IMR-90 (cell line): ENCODE data around the gene FOXI3. TPM values are rescaled to one million over a fixed set of nuclear protein-coding genes. Genes with fewer than 3 reads are reported as not detected.

Experiments used
- ATAC-seq: fragments of 200-7000 bp; cut with Tn5 transposase; 2 replicates; pipeline ENCODE4 v1.9.1; 2020; ENCODE audit warnings: low read depth, mild to moderate bottlenecking, moderate library complexity
- BruUV-seq: library from RNA; stranded (reverse); fragments of 400-500 nt; replicated peaks from 2 replicates; lab custom pipeline; 2021; lab: Mats Ljungman, UMichigan
- CTCF ChIA-PET: fragments of 300-600 bp; formaldehyde crosslinking; extraction: SDS; loops from one replicate; lab custom pipeline; 2021; ENCODE audit warnings: antibody characterized with exemption; lab: Yijun Ruan, JAX
- POLR2A ChIA-PET: fragments of 300-600 bp; sonication (Branson Sonifier 250); formaldehyde crosslinking; loops from one replicate; lab custom pipeline; 2022; ENCODE audit warnings: antibody characterized with exemption; ENCODE audit not compliant: unreplicated experiment; lab: Charles Lee
- DNase-seq: peaks from one replicate; pipeline ENCODE4 v3.0.0; 2013
- H2AFZ ChIP-seq: replicated peaks from 2 replicates; pipeline ENCODE3; 2013; ENCODE audit warnings: low read length, mild to moderate bottlenecking; ENCODE audit not compliant: poor library complexity
- H2AK5ac ChIP-seq: 2 replicates; pipeline ENCODE4 v1.6.1; 2013; ENCODE audit warnings: low read depth, low read length, inconsistent platforms
- H2AK9ac ChIP-seq: replicated peaks from 2 replicates; pipeline ENCODE3; 2013; ENCODE audit warnings: mild to moderate bottlenecking, low read depth, low read length, moderate library complexity; ENCODE audit not compliant: poor library complexity
- H2BK120ac ChIP-seq: 2 replicates; pipeline ENCODE4 v1.6.1; 2013; ENCODE audit warnings: low read depth, low read length, inconsistent platforms
- H2BK15ac ChIP-seq: 3 replicates; pipeline ENCODE4 v1.6.1; 2013; ENCODE audit warnings: low read depth, low read length, inconsistent platforms
- H2BK20ac ChIP-seq: 2 replicates; pipeline ENCODE4 v1.6.1; 2013; ENCODE audit warnings: low read depth, mild to moderate bottlenecking, inconsistent platforms, low read length, moderate library complexity
- H2BK5ac ChIP-seq: 2 replicates; pipeline ENCODE4 v1.6.1; 2013; ENCODE audit warnings: mild to moderate bottlenecking, low read depth, low read length, inconsistent platforms; ENCODE audit not compliant: poor library complexity, severe bottlenecking
- H3K14ac ChIP-seq: replicated peaks from 2 replicates; pipeline ENCODE4 v1.6.1; 2013; ENCODE audit warnings: low read depth, low read length, inconsistent platforms
- H3K18ac ChIP-seq: 2 replicates; pipeline ENCODE4 v1.6.1; 2013; ENCODE audit warnings: low read depth, low read length, control low read depth
- H3K23ac ChIP-seq: 2 replicates; pipeline ENCODE4 v1.6.1; 2013; ENCODE audit warnings: low read depth, low read length, inconsistent platforms
- H3K27ac ChIP-seq: 2 replicates; pipeline ENCODE4 v1.5.1; 2013; ENCODE audit warnings: mild to moderate bottlenecking, control low read depth, low read length; ENCODE audit not compliant: insufficient read depth
- H3K27me3 ChIP-seq: 2 replicates; pipeline ENCODE4 v1.6.1; 2013; ENCODE audit warnings: low read length; ENCODE audit not compliant: control insufficient read depth, insufficient read depth
- H3K36me3 ChIP-seq: 2 replicates; pipeline ENCODE4 v1.6.1; 2013; ENCODE audit warnings: low read length, mixed read lengths; ENCODE audit not compliant: control insufficient read depth, insufficient read depth
- H3K4ac ChIP-seq: 2 replicates; pipeline ENCODE4 v1.6.1; 2013; ENCODE audit warnings: low read depth, low read length, inconsistent platforms
- H3K4me1 ChIP-seq: 2 replicates; pipeline ENCODE4 v1.6.1; 2013; ENCODE audit warnings: low read length, mixed read lengths; ENCODE audit not compliant: control insufficient read depth, insufficient read depth
- H3K4me2 ChIP-seq: 2 replicates; pipeline ENCODE4 v1.6.1; 2013; ENCODE audit warnings: low read depth, mild to moderate bottlenecking, control low read depth, low read length, moderate library complexity
- H3K4me3 ChIP-seq: 2 replicates; pipeline ENCODE4 v1.5.1; 2013; ENCODE audit warnings: low read depth, mild to moderate bottlenecking, control low read depth, low read length, moderate library complexity; ENCODE audit not compliant: insufficient read depth
- H3K56ac ChIP-seq: 2 replicates; pipeline ENCODE4 v1.6.1; 2013; ENCODE audit warnings: low read length, inconsistent platforms; ENCODE audit not compliant: insufficient read depth; ENCODE audit errors: extremely low read depth
- H3K79me1 ChIP-seq, 2 experiments: 2 replicates each; pipeline ENCODE4 v1.6.1; 2013; ENCODE audit warnings: low read length in 2 of 2, inconsistent platforms in 1 of 2, low read depth in 1 of 2
- H3K9ac ChIP-seq: 2 replicates; pipeline ENCODE4 v1.6.1; 2013; ENCODE audit warnings: low read depth, low read length, control low read depth
- H3K9me1 ChIP-seq: 2 replicates; pipeline ENCODE4 v1.6.1; 2013; ENCODE audit warnings: low read length, inconsistent platforms; ENCODE audit not compliant: insufficient read depth
- H3K9me3 ChIP-seq: 2 replicates; pipeline ENCODE4 v1.6.1; 2013; ENCODE audit warnings: low read length; ENCODE audit not compliant: control insufficient read depth, insufficient read depth
- H4K20me1 ChIP-seq: 2 replicates; pipeline ENCODE4 v1.6.1; 2013; ENCODE audit warnings: low read length, inconsistent platforms; ENCODE audit not compliant: insufficient read depth
- H4K5ac ChIP-seq: 2 replicates; pipeline ENCODE4 v1.6.1; 2013; ENCODE audit warnings: mild to moderate bottlenecking, low read depth, low read length, control low read depth
- H4K8ac ChIP-seq, 2 experiments: 2 replicates each; pipeline ENCODE4 v1.6.1; 2013; ENCODE audit warnings: low read depth in 2 of 2, low read length in 2 of 2, control low read depth in 1 of 2, inconsistent platforms in 1 of 2
- H4K91ac ChIP-seq: 2 replicates; pipeline ENCODE4 v1.6.1; 2013; ENCODE audit warnings: low read depth, low read length, inconsistent platforms; ENCODE audit not compliant: insufficient read depth
- BHLHE40 ChIP-seq: fragments of 150-350 bp; IDR thresholded peaks from 2 replicates; pipeline ENCODE4 v1.6.1; 2016; ENCODE audit warnings: mild to moderate bottlenecking, low read depth, low read length
- MAFK ChIP-seq: IDR thresholded peaks from 2 replicates; pipeline ENCODE4 v1.6.1; 2012; ENCODE audit warnings: low read depth, low read length, improper control_type of control experiment
- MAZ ChIP-seq: IDR thresholded peaks from 2 replicates; pipeline ENCODE4 v1.6.1; 2012; ENCODE audit warnings: low read depth, mild to moderate bottlenecking, low read length, improper control_type of control experiment, moderate library complexity, borderline replicate concordance
- MXI1 ChIP-seq: IDR thresholded peaks from 2 replicates; pipeline ENCODE4 v1.6.1; 2012; ENCODE audit warnings: low read depth, mild to moderate bottlenecking, low read length, moderate library complexity, borderline replicate concordance
- NFE2L2 ChIP-seq: fragments of 150-350 bp; IDR thresholded peaks from 2 replicates; pipeline ENCODE4 v1.6.1; 2016; ENCODE audit warnings: low read depth, mild to moderate bottlenecking, low read length
- POLR2A ChIP-seq: IDR thresholded peaks from 2 replicates; pipeline ENCODE4 v1.6.1; 2012; ENCODE audit warnings: mild to moderate bottlenecking, low read depth, low read length
- RAD21 ChIP-seq: IDR thresholded peaks from 2 replicates; pipeline ENCODE4 v1.6.1; 2012; ENCODE audit warnings: low read length, improper control_type of control experiment
- RFX5 ChIP-seq: IDR thresholded peaks from 2 replicates; pipeline ENCODE4 v1.8.0; 2012; ENCODE audit warnings: low read depth, mild to moderate bottlenecking, low read length, moderate library complexity
- WGBS, 2 experiments: methylation state at CpG; one replicate each; pipeline versions ENCODE4 v1.1.5 to v1.1.7; 2013; ENCODE audit warnings: missing lambda C conversion rate in 2 of 2; ENCODE audit not compliant: insufficient read length in 1 of 2; ENCODE audit errors: extremely low coverage in 2 of 2; 5-methylcytosine and 5-hydroxymethylcytosine counted together
- dilution Hi-C: fragments of 300-500 bp; cut with HindIII; formaldehyde crosslinking; loops from one replicate; pipeline ENCODE4 v1.14.3; 2018; ENCODE audit warnings: low sequenced_read_pairs; ENCODE audit not compliant: unreplicated experiment
- in situ Hi-C: fragments of 300-500 bp; cut with MboI; formaldehyde crosslinking; loops from 3 replicates; pipeline ENCODE4 v1.14.3; 2019; ENCODE audit warnings: low sequenced_read_pairs, inconsistent platforms, mixed read lengths
- intact Hi-C: fragments of 100-400 bp; cut with micrococcal nuclease; formaldehyde crosslinking; loops from 2 replicates; pipeline ENCODE4 v1.10.0; 2022
- polyA plus RNA-seq, 3 experiments: library from polyadenylated mRNA; depleted of rRNA; stranded (reverse); fragments of >200 nt; gene quantifications; 2 replicates each; pipeline ENCODE4 v1.2.3, GENCODE V29; 2012; ENCODE audit warnings: low replicate concordance in 1 of 3
- total RNA-seq: library from RNA; depleted of rRNA; stranded (reverse); fragments of >200 nt; gene quantifications from 2 replicates; pipeline ENCODE4 v1.2.3, GENCODE V29; 2012
- TF ChIP-seq, protein P1 (sequence below): fragments of 150-350 bp; IDR thresholded peaks from 2 replicates; pipeline ENCODE4 v1.6.1; 2016; ENCODE audit warnings: low read depth, mild to moderate bottlenecking, low read length, moderate library complexity, borderline replicate concordance
- TF ChIP-seq, protein P2 (sequence below): fragments of 150-350 bp; IDR thresholded peaks from 2 replicates; pipeline ENCODE4 v1.6.1; 2017; ENCODE audit warnings: mild to moderate bottlenecking, antibody characterized with exemption, low read length, low read depth

FOXI3 gene
- total and polyA plus RNA-seq, 2 of the 4 experiments (the other 2 are of a cell fraction), result not detected

DNA sequence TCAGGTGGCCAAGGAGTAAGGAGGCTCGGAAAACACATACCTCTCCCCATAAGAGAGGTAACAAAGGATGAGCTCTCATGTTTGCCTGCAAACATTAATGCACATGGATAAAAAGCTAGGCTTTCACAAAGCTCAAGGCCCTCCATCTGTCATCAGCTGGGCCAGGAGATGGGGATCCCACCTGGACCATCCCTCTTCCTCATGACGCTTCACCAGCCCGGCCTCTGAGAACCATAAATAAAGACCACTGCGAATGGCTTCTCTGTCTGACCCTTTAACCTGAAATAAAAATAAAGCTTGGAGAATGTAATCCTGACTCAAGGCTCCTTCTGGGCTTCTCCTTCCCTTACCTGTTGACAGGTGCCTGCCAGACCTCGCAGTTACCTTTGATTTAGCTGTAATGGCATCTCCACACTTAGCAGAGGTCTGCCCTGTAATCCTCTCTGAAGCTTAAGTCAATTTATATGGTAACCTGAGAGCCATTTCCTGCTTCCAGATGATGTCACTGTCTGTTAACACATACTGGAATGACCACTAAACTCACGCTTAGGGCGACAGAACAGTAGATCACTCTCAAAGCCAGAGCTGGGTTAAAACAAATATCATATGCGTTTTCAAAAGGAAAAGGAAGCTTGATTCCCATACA, 29.3 kb upstream of the FOXI3 start:
- Histone ChIP-seq H3K27me3 (no peaks in the 10 kb centered on the region), H2AK9ac (no peak overlapping the region), H3K36me3 (no peaks in the 10 kb centered on the region), H3K4me2 (no peak overlapping the region), H3K18ac (no peak overlapping the region), H2BK5ac (no peak overlapping the region), H3K9me3 (no peaks in the 10 kb centered on the region), H3K56ac (no peak overlapping the region), H3K9me1 (no peaks in the 10 kb centered on the region), H3K14ac (no peak overlapping the region), H3K4me3 (no peak overlapping the region), H4K8ac (no peak overlapping the region), H2BK120ac (no peak overlapping the region), H2AFZ (no peak overlapping the region), H2BK15ac (no peak overlapping the region), H2AK5ac (no peak overlapping the region), H4K5ac (no peak overlapping the region), H3K4me1 (no peaks in the 10 kb centered on the region), H3K4ac (no peak overlapping the region), H3K79me1 (no peaks in the 10 kb centered on the region), H4K91ac (no peak overlapping the region), H3K23ac (no peak overlapping the region), H4K20me1 (no peaks in the 10 kb centered on the region), H3K27ac (no peak overlapping the region), H3K9ac (no peak overlapping the region), H2BK20ac (no peak overlapping the region)
- in situ Hi-C loops (no loop called here), intact Hi-C loops (no loop called here), dilution Hi-C loops (no loop called here)
- ChIA-PET POLR2A (no interaction called here), CTCF (no interaction called here)
- 0% methylated on average over 1 of the region's 8 CpGs; no CpG with 5 or more reads in 1 of the 2 experiments for WGBS, 2 experiments
- TF ChIP-seq RAD21, result no peak
- TF ChIP-seq, protein P1, sequence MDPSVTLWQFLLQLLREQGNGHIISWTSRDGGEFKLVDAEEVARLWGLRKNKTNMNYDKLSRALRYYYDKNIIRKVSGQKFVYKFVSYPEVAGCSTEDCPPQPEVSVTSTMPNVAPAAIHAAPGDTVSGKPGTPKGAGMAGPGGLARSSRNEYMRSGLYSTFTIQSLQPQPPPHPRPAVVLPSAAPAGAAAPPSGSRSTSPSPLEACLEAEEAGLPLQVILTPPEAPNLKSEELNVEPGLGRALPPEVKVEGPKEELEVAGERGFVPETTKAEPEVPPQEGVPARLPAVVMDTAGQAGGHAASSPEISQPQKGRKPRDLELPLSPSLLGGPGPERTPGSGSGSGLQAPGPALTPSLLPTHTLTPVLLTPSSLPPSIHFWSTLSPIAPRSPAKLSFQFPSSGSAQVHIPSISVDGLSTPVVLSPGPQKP, result no peak
- TF ChIP-seq POLR2A, result no peak
- TF ChIP-seq RFX5, result no peak
- TF ChIP-seq BHLHE40, result no peak
- no peak for TF ChIP-seq MAFK
- TF ChIP-seq MXI1, result no peak
- TF ChIP-seq NFE2L2, result no peak
- TF ChIP-seq, protein P2, sequence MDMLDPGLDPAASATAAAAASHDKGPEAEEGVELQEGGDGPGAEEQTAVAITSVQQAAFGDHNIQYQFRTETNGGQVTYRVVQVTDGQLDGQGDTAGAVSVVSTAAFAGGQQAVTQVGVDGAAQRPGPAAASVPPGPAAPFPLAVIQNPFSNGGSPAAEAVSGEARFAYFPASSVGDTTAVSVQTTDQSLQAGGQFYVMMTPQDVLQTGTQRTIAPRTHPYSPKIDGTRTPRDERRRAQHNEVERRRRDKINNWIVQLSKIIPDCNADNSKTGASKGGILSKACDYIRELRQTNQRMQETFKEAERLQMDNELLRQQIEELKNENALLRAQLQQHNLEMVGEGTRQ, result no peak
- TF ChIP-seq MAZ, result no peak
- ATAC-seq (no peak), DNase-seq (peak; percentile 37)
- no TSS peak for BruUV-seq
